Neural progenitor cell (in vitro differentiated cells): ENCODE measurements around the gene MGLL.

Source experiments
- EZH2 ChIP-seq: fragments of 200-600 bp; sonication (generic); IDR thresholded peaks from 2 replicates; pipeline ENCODE4 v1.6.1; 2017; ENCODE audit warnings: antibody characterized with exemption, mild to moderate bottlenecking, moderate library complexity
- EZH2phosphoT487 ChIP-seq: fragments of 200-600 bp; sonication (generic); IDR thresholded peaks from 2 replicates; pipeline ENCODE4 v1.6.1; 2017; ENCODE audit warnings: antibody characterized with exemption
- TF ChIP-seq, protein P1 (sequence below): fragments of 200-600 bp; sonication (generic); IDR thresholded peaks from 2 replicates; pipeline ENCODE4 v1.5.1; 2017; ENCODE audit warnings: antibody characterized with exemption, mild to moderate bottlenecking

DNA sequence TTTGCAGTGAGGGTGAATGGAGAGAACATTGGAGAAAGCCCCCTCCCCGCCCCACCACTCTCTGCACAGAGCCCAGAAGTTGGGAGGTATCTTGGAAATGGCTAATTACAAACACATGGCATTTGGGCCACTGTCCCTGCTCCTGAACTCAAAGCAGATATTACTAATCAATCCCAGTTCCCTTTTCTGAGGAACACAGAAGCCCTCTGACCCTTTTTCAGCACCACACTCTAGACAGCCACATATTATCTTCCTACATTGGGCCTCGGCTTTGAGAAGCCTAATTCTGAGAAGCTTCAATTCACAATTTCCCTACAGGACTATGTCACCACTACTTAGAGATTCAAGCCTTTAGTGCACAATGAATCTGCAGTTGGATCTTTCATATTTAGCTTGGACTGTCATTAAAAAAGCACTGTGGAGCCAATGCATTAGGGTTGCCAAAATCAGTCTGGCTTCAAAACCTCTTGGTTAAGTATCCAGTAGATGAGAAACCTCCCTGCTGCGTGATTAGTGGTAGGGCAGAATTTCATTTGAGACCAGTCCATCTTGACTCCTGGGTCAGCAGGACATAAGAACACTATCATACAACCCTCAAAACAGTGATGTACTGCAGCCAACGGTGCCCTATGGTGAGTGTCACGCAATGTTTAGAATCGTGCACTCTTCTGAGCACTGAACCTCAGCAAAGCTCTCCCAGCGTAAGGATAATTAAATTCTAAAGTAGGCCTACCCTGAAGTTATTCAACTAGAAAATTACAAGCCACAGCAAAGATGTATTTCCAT is 26.1 kb downstream of the MGLL start:
- TF ChIP-seq, protein P1, sequence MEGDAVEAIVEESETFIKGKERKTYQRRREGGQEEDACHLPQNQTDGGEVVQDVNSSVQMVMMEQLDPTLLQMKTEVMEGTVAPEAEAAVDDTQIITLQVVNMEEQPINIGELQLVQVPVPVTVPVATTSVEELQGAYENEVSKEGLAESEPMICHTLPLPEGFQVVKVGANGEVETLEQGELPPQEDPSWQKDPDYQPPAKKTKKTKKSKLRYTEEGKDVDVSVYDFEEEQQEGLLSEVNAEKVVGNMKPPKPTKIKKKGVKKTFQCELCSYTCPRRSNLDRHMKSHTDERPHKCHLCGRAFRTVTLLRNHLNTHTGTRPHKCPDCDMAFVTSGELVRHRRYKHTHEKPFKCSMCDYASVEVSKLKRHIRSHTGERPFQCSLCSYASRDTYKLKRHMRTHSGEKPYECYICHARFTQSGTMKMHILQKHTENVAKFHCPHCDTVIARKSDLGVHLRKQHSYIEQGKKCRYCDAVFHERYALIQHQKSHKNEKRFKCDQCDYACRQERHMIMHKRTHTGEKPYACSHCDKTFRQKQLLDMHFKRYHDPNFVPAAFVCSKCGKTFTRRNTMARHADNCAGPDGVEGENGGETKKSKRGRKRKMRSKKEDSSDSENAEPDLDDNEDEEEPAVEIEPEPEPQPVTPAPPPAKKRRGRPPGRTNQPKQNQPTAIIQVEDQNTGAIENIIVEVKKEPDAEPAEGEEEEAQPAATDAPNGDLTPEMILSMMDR, result no peak
- TF ChIP-seq EZH2 (no peak), EZH2phosphoT487 (no peak)
